Pancreas (tissue), 10 donors: ENCODE results near the gene TREH. TPM values are rescaled to one million over a fixed set of nuclear protein-coding genes. Genes with fewer than 3 reads are reported as not detected.
A peak's percentile ranks its signal among the peaks of the same experiment; 100 is the strongest.

Experiments
- ATAC-seq, 4 donors: fragments of 200-7000 bp; cut with Tn5 transposase; one replicate each; pipeline versions ENCODE4 v1.8.0 to v1.9.1; 2020; ENCODE audit warnings: mild to moderate bottlenecking in 4 of 4, moderate library complexity in 4 of 4
- DNase-seq, 6 donors: peaks; one replicate each; pipeline ENCODE4 v3.0.0-alpha.2; 2020
- FAIRE-seq: peaks from 2 replicates; lab custom pipeline; 2012; peaks lifted over from hg19 to GRCh38; lab: Jason Lieb, UNC
- H3K27ac ChIP-seq, 4 donors: fragments of 200-600 bp; sonication (generic); 1 replicate in 3 of 4; 2 replicates in 1 of 4; pipeline versions ENCODE4 v1.5.0 to v1.8.0; 2020
- H3K27me3 ChIP-seq, 4 donors: fragments of 200-600 bp; one replicate each; pipeline ENCODE4 v1.8.0; 2021
- H3K36me3 ChIP-seq, 3 donors: fragments of 200-600 bp; sonication (generic) in 1 of 3; one replicate each; pipeline versions ENCODE4 v1.5.0 to v1.8.0; 2020 to 2021
- H3K4me1 ChIP-seq, 3 donors: fragments of 200-600 bp; one replicate each; pipeline ENCODE4 v1.8.0; 2021
- H3K4me3 ChIP-seq, 4 donors: fragments of 200-600 bp; sonication (generic) in 2 of 4; one replicate each; pipeline versions ENCODE4 v1.5.0 to v1.8.0; 2020 to 2021
- H3K9me3 ChIP-seq, 4 donors: fragments of 200-600 bp; one replicate each; pipeline ENCODE4 v1.8.0; 2021
- WGBS, 2 donors: extraction: QIAGEN DNeasy Blood & Tissue Kit; methylation state at CpG; one replicate each; pipeline ENCODE4 v1.1.7; 2013; 5-methylcytosine and 5-hydroxymethylcytosine counted together
- intact Hi-C, 3 donors: fragments of 100-400 bp; cut with DNase I; formaldehyde crosslinking; loops; one replicate each; pipeline versions ENCODE4 v1.11.1 to v1.14.2; 2022
- polyA plus RNA-seq, 2 donors: library from polyadenylated mRNA; stranded (reverse); fragments of 200-250 nt; gene quantifications; one replicate each; pipeline ENCODE4 v1.2.3, GENCODE V29; 2013
- total RNA-seq, 6 donors: library from RNA; stranded (reverse); fragmentation: NEBNext Ultra II Directional in 4 of 6; extraction: Animal tissue kit (Norgen Biotek cat#: 25700) in 4 of 6; gene quantifications; one replicate each; pipeline versions ENCODE4 v1.2.1 to v1.2.4, GENCODE V29; 2021 to 2023
- TF ChIP-seq, protein P1 (sequence below), 4 donors: fragments of 200-600 bp; sonication (generic) in 3 of 4; IDR thresholded peaks; one replicate each; pipeline versions ENCODE4 v1.5.0 to v1.8.0; 2021; ENCODE audit warnings: antibody characterized with exemption in 4 of 4
- donor health status: healthy with polysubstance abuse.
- donor health status: DM: no; HTN: no; CAD: no; lungs with moderate emphysema.
- donor health status: DM: no; HTN: no; CAD: no.
- donor health status: control.
- donor health status: control.
- donor health status: Bipolar disorder and iron deficiency.
- donor health status: DM: yes; HTN: yes; CAD: no.
- donor health status: DM: no; HTN: no; CAD: no.
- donor health status: DM: no; HTN: no; CAD: no.
- donor health status: DM: yes; HTN: yes; CAD: no.

TREH gene
- total and polyA plus RNA-seq, 8 donors: 0.14 to 4.7 (median 1.0) TPM

- intact Hi-C loops: no loop called here
- WGBS, 2 donors: 90 to 94% methylated on average over 20 of the region's 20 CpGs
Measured at GRCh38 chr11:118628031-118628430, 51.4 kb downstream of the TREH start.

GRCh38 chr11:118627566-118627965 is 51.9 kb downstream of the TREH start:
- TF ChIP-seq, protein P1, sequence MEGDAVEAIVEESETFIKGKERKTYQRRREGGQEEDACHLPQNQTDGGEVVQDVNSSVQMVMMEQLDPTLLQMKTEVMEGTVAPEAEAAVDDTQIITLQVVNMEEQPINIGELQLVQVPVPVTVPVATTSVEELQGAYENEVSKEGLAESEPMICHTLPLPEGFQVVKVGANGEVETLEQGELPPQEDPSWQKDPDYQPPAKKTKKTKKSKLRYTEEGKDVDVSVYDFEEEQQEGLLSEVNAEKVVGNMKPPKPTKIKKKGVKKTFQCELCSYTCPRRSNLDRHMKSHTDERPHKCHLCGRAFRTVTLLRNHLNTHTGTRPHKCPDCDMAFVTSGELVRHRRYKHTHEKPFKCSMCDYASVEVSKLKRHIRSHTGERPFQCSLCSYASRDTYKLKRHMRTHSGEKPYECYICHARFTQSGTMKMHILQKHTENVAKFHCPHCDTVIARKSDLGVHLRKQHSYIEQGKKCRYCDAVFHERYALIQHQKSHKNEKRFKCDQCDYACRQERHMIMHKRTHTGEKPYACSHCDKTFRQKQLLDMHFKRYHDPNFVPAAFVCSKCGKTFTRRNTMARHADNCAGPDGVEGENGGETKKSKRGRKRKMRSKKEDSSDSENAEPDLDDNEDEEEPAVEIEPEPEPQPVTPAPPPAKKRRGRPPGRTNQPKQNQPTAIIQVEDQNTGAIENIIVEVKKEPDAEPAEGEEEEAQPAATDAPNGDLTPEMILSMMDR (IDR thresholded peaks at IDR 0.05): no peak
- intact Hi-C loops: no loop called here
- DNase-seq (peak in 1 of 6 donors; percentile 73), FAIRE-seq (no peak), ATAC-seq (no peak)
- no peak overlapping the region for H3K27ac ChIP-seq
- H3K36me3 ChIP-seq: peaks cover 0 to 24% (median 0%) of the 10 kb centered on the region in 3 donors
- no peaks in the 10 kb centered on the region for H3K9me3 ChIP-seq
- H3K4me1 ChIP-seq: no peaks in the 10 kb centered on the region
- 90 to 96% methylated on average over 10 of the region's 10 CpGs for WGBS, 2 donors
- H3K27me3 ChIP-seq: no peaks in the 10 kb centered on the region
- H3K4me3 ChIP-seq: no peak overlapping the region

More at GRCh38 chr11:118628031-118628430, 51.4 kb downstream of the TREH start:
- H3K36me3 ChIP-seq: peaks cover 0 to 24% (median 0%) of the 10 kb centered on the region in 3 donors
- H3K4me1 ChIP-seq: no peaks in the 10 kb centered on the region
- TF ChIP-seq, protein P1 (IDR thresholded peaks at IDR 0.05): no peak
- DNase-seq (peak in 1 of 6 donors; percentile 56), FAIRE-seq (no peak), ATAC-seq (no peak)
- no peak overlapping the region for H3K4me3 ChIP-seq
- no peak overlapping the region for H3K27ac ChIP-seq
- H3K9me3 ChIP-seq: no peaks in the 10 kb centered on the region
- no peaks in the 10 kb centered on the region for H3K27me3 ChIP-seq

DNA sequence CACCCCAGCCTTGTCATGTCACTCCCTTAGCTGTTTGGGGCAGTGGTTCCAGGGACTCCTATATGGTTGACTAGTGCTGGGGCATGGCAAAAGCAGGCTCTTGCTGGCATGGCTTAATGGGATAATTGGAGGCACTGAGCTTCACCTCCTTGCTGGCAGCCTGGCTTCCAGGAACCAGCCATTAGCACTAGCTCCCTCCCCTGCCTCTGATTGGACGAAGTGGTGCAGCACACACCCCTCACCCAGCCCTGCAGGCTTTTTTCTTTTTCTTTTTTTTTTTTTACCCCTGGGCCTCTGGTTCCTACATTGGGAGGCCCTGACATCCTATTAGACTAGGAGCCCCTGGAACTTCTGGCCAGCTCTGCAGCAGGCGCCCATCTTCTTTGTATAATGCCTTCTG is 53.5 kb downstream of the TREH start:
- TF ChIP-seq, protein P1 (IDR thresholded peaks at IDR 0.05): no peak
- FAIRE-seq: no peak
- DNase-seq: no peak
- intact Hi-C loops: no loop called here
- H3K4me1 ChIP-seq: peaks cover under 1 to 6% (median 6%) of the 10 kb centered on the region in 3 donors
- 87 to 92% methylated on average over 2 of the region's 2 CpGs for WGBS, 2 donors
- peaks cover 0 to 24% (median 0%) of the 10 kb centered on the region in 3 donors for H3K36me3 ChIP-seq
- H3K9me3 ChIP-seq: no peaks in the 10 kb centered on the region
- ATAC-seq: no peak
- H3K27me3 ChIP-seq: no peaks in the 10 kb centered on the region
- H3K27ac ChIP-seq: no peak overlapping the region
- no peak overlapping the region for H3K4me3 ChIP-seq

GRCh38 chr11:118625036-118625690 is 54.3 kb downstream of the TREH start:
- H3K36me3 ChIP-seq: peaks cover 0 to 24% (median 0%) of the 10 kb centered on the region in 3 donors
- FAIRE-seq: no peak
- intact Hi-C loops: no loop called here
- no peak for ATAC-seq
- TF ChIP-seq, protein P1 (IDR thresholded peaks at IDR 0.05): no peak
- H3K4me1 ChIP-seq: peaks cover 6 to 7% (median 6%) of the 10 kb centered on the region in 3 donors
- WGBS, 2 donors: 83 to 88% methylated on average over 6 of the region's 6 CpGs
- DNase-seq: no peak
- no peak overlapping the region for H3K4me3 ChIP-seq
- no peaks in the 10 kb centered on the region for H3K27me3 ChIP-seq
- H3K9me3 ChIP-seq: no peaks in the 10 kb centered on the region
- H3K27ac ChIP-seq: no peak overlapping the region

DNA sequence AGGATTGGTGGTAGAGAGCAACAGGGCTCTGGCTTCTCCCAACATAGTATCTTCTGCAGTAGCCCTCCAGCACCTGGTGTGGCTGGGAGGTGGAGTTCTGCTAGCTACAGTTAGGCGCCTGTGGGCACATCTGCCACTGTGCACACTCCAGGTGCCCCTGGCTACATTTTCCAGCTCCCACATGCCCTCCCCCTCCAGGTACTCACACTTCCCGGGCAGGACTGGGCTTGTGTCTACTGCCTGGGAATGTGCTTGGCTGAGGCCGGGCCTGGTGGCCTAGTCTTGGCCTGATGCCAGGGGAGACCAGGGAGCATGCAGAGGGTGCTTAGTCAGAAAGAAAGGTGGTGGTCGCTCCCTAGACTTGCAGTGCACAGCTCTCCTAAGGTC is 56.2 kb downstream of the TREH start:
- WGBS, 2 donors: 45 to 51% methylated on average over 4 of the region's 4 CpGs
- no peak overlapping the region for H3K4me3 ChIP-seq
- TF ChIP-seq, protein P1 (IDR thresholded peaks at IDR 0.05): no peak
- H3K27me3 ChIP-seq: no peaks in the 10 kb centered on the region
- H3K9me3 ChIP-seq: no peaks in the 10 kb centered on the region
- peak in 1 of 6 donors; percentile 52 for DNase-seq
- peak overlapping the region in 2 of 4 donors; percentile 26 to 63 for H3K27ac ChIP-seq
- intact Hi-C loops: no loop called here
- peak in 3 of 4 donors; percentile 3 to 23 (median 12) for ATAC-seq
- no peak for FAIRE-seq
- peaks cover 6 to 7% (median 6%) of the 10 kb centered on the region in 3 donors for H3K4me1 ChIP-seq
- peaks cover 0 to 18% (median 0%) of the 10 kb centered on the region in 3 donors for H3K36me3 ChIP-seq
